Endothelial cell of umbilical vein (primary cell): Measurements from ENCODE around the gene OLA1. TPM values are rescaled to one million over a fixed set of nuclear protein-coding genes. Genes with fewer than 3 reads are reported as not detected.

Experiments
- BruUV-seq: library from RNA; stranded (reverse); fragments of 400-500 nt; replicated peaks from 2 replicates; lab custom pipeline; 2021; lab: Mats Ljungman, UMichigan
- CTCF ChIA-PET: fragments of 300-600, 350-600 bp; sonication (Branson Sonifier 250); formaldehyde crosslinking; loops from one replicate; lab custom pipeline; 2021; ENCODE audit warnings: antibody characterized with exemption, inconsistent platforms; lab: Charles Lee
- POLR2A ChIA-PET: fragments of 300-600, 350-600 bp; sonication (Branson Sonifier 250); formaldehyde crosslinking; loops from one replicate; lab custom pipeline; 2021; ENCODE audit warnings: antibody characterized with exemption, inconsistent platforms; lab: Charles Lee
- DNase-seq: peaks from one replicate; pipeline ENCODE4 v3.0.0-alpha.2; 2011; ENCODE audit warnings: low read depth, low spot score
- FAIRE-seq: peaks from 2 replicates; lab custom pipeline; 2011; peaks lifted over from hg19 to GRCh38; lab: Jason Lieb, UNC
- H2AFZ ChIP-seq: 2 replicates; pipeline ENCODE4 v1.6.0; 2012; ENCODE audit warnings: low read depth, low read length, control low read depth, inconsistent platforms
- H3K27ac ChIP-seq: 2 replicates; pipeline ENCODE4 v1.5.1; 2011; ENCODE audit warnings: low read depth, mild to moderate bottlenecking, control low read depth, low read length, moderate library complexity; ENCODE audit not compliant: insufficient read depth
- H3K27me3 ChIP-seq, 2 experiments: 2 replicates each; pipeline versions ENCODE4 v1.6.0 to v1.6.1; 2011; ENCODE audit warnings: low read length in 2 of 2, mixed read lengths in 1 of 2; ENCODE audit not compliant: control insufficient read depth in 2 of 2, insufficient read depth in 2 of 2
- H3K36me3 ChIP-seq, 2 experiments: 2 replicates in 1 of 2; 3 replicates in 1 of 2; pipeline ENCODE4 v1.5.1; 2011; ENCODE audit warnings: low read length in 2 of 2, mild to moderate bottlenecking in 1 of 2, moderate library complexity in 1 of 2; ENCODE audit not compliant: control insufficient read depth in 2 of 2, insufficient read depth in 2 of 2; ENCODE audit errors: extremely low read depth in 1 of 2
- H3K4me1 ChIP-seq: 3 replicates; pipeline ENCODE4 v1.5.1; 2011; ENCODE audit warnings: mild to moderate bottlenecking, low read length; ENCODE audit not compliant: control insufficient read depth, insufficient read depth; ENCODE audit errors: extremely low read depth
- H3K4me2 ChIP-seq: 2 replicates; pipeline ENCODE4 v1.6.1; 2011; ENCODE audit warnings: low read length, control low read depth, mixed read lengths; ENCODE audit not compliant: insufficient read depth
- H3K4me3 ChIP-seq, 3 experiments: fragments of 200-600 bp in 1 of 3; sonication (generic), shearing (Covaris generic) in 1 of 3; replicated peaks in 1 of 3; 2 replicates each; pipeline ENCODE4 v1.5.1; 2011 to 2016; ENCODE audit warnings: control low read depth in 3 of 3, low read length in 3 of 3, mild to moderate bottlenecking in 2 of 3, inconsistent platforms in 1 of 3, low read depth in 1 of 3, moderate library complexity in 1 of 3; ENCODE audit not compliant: insufficient read depth in 1 of 3
- H3K79me2 ChIP-seq: 2 replicates; pipeline ENCODE4 v1.6.0; 2012; ENCODE audit warnings: low read length, inconsistent platforms; ENCODE audit not compliant: control insufficient read depth, insufficient read depth
- H3K9ac ChIP-seq: replicated peaks from 2 replicates; pipeline ENCODE3; 2011; ENCODE audit warnings: low read length, control low read depth; ENCODE audit not compliant: insufficient read depth; ENCODE audit errors: extremely low read depth
- H3K9me1 ChIP-seq: replicated peaks from 3 replicates; pipeline ENCODE4 v1.6.0; 2011; ENCODE audit warnings: mild to moderate bottlenecking, low read length; ENCODE audit not compliant: control insufficient read depth, insufficient read depth; ENCODE audit errors: extremely low read depth
- H3K9me3 ChIP-seq: replicated peaks from 2 replicates; pipeline ENCODE4 v1.5.1; 2012; ENCODE audit warnings: low read length, inconsistent platforms; ENCODE audit not compliant: control insufficient read depth, insufficient read depth
- H4K20me1 ChIP-seq: replicated peaks from 2 replicates; pipeline ENCODE3; 2011; ENCODE audit warnings: mild to moderate bottlenecking, low read length; ENCODE audit not compliant: control insufficient read depth, insufficient read depth; ENCODE audit errors: extremely low read depth
- EZH2 ChIP-seq: IDR thresholded peaks from 2 replicates; pipeline ENCODE4 v1.6.1; 2012; ENCODE audit warnings: borderline replicate concordance, low read depth, mild to moderate bottlenecking, moderate library complexity, low read length, inconsistent platforms; ENCODE audit not compliant: severe bottlenecking
- FOS ChIP-seq: IDR thresholded peaks from 2 replicates; pipeline ENCODE4 v1.6.1; 2011; ENCODE audit warnings: mild to moderate bottlenecking, low read length, moderate library complexity, borderline replicate concordance; ENCODE audit not compliant: insufficient read depth
- GATA2 ChIP-seq: IDR thresholded peaks from 2 replicates; pipeline ENCODE4 v1.7.0; 2011; ENCODE audit warnings: low read depth, mild to moderate bottlenecking, moderate library complexity, mixed read lengths, low read length; ENCODE audit not compliant: insufficient read length, insufficient read depth
- JUN ChIP-seq: IDR thresholded peaks from 2 replicates; pipeline ENCODE4 v1.6.1; 2011; ENCODE audit warnings: borderline replicate concordance, low read depth; ENCODE audit not compliant: insufficient read length, insufficient read depth
- MYC ChIP-seq: IDR thresholded peaks from one replicate; pipeline ENCODE4 v1.6.1; 2011; ENCODE audit warnings: mild to moderate bottlenecking, low read depth, low read length
- POLR2A ChIP-seq: IDR thresholded peaks from 2 replicates; pipeline ENCODE4 v1.6.1; 2012; ENCODE audit warnings: low read depth, mild to moderate bottlenecking, control low read depth, low read length
- POLR2AphosphoS5 ChIP-seq: IDR thresholded peaks from 2 replicates; pipeline ENCODE4 v1.6.1; 2012; ENCODE audit warnings: low read depth, mild to moderate bottlenecking, control low read depth, low read length, moderate library complexity; ENCODE audit not compliant: insufficient read depth
- dilution Hi-C: fragments of 300-500 bp; cut with MboI; formaldehyde crosslinking; loops from one replicate; pipeline ENCODE4 v1.15.0; 2019; ENCODE audit warnings: low sequenced_read_pairs; ENCODE audit not compliant: extremely low pct_ligation_motif_present
- intact Hi-C: fragments of 100-400 bp; cut with micrococcal nuclease; formaldehyde crosslinking; loops from one replicate; pipeline ENCODE4 v1.10.0; 2022
- polyA plus RNA-seq, 4 experiments: library from polyadenylated mRNA; depleted of rRNA in 3 of 4; stranded (reverse) in 3 of 4; unstranded in 1 of 4; fragments of >200 nt; gene quantifications; 2 replicates each; pipeline versions ENCODE4 v1.2.1 to v1.2.3, GENCODE V29; 2011 to 2012; ENCODE audit warnings: missing spikeins in 1 of 4
- total RNA-seq: library from RNA; stranded (reverse); gene quantifications from 2 replicates; pipeline ENCODE4 v1.2.3, GENCODE V29; 2021
- TF ChIP-seq, protein P1 (sequence below), 2 donors: IDR thresholded peaks; 1 replicate in 1 of 2; 2 replicates in 1 of 2; pipeline ENCODE4 v1.5.1; 2011; ENCODE audit warnings: low read length in 2 of 2, mild to moderate bottlenecking in 2 of 2, moderate library complexity in 2 of 2, control low read depth in 1 of 2, inconsistent platforms in 1 of 2, low read depth in 1 of 2; ENCODE audit not compliant: insufficient read depth in 1 of 2; ENCODE audit errors: extremely low read depth in 1 of 2
- TF ChIP-seq, protein P2 (sequence below): IDR thresholded peaks from 2 replicates; pipeline ENCODE4 v1.6.1; 2011; ENCODE audit not compliant: insufficient read depth, insufficient read length

OLA1 gene
- total and polyA plus RNA-seq, 2 donors (not counting 3 experiments of a cell fraction or from before 2014, with no cell fraction given), result 30.6 to 93.9 TPM

DNA sequence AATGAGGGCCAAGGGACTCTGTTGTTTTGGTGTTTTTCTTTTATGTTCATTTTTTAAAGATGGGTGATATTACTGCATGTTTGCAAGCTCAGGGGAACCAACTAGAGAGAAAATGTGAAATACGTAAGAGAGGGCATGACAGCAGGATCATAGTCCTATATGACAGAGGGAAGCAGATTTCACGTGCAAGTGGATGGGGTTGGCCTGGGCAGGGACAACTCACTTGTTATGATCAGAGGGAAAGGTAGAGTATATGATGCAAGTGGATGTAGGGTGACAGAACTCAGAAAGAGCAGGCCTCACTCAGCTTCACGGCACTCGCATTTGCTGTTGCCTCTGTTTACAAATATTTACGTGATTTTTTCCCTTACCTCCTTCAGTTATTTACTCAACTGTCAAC is 67.0 kb downstream of the OLA1 start:
- no peaks in the 10 kb centered on the region for H4K20me1 ChIP-seq
- dilution Hi-C loops, result no loop called here

More for the DNA sequence above, 67.0 kb downstream of the OLA1 start:
- ChIA-PET CTCF (no interaction called here), POLR2A (no interaction called here)
- no peaks in the 10 kb centered on the region for H3K9me3 ChIP-seq
- TF ChIP-seq, protein P1, sequence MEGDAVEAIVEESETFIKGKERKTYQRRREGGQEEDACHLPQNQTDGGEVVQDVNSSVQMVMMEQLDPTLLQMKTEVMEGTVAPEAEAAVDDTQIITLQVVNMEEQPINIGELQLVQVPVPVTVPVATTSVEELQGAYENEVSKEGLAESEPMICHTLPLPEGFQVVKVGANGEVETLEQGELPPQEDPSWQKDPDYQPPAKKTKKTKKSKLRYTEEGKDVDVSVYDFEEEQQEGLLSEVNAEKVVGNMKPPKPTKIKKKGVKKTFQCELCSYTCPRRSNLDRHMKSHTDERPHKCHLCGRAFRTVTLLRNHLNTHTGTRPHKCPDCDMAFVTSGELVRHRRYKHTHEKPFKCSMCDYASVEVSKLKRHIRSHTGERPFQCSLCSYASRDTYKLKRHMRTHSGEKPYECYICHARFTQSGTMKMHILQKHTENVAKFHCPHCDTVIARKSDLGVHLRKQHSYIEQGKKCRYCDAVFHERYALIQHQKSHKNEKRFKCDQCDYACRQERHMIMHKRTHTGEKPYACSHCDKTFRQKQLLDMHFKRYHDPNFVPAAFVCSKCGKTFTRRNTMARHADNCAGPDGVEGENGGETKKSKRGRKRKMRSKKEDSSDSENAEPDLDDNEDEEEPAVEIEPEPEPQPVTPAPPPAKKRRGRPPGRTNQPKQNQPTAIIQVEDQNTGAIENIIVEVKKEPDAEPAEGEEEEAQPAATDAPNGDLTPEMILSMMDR (IDR thresholded peaks at IDR 0.05; ENCODE audit: extremely low read depth in 1 of 2, insufficient read depth in 1 of 2, low read depth in 1 of 2, low read length in 2 of 2), result no peak
- no peak for TF ChIP-seq POLR2AphosphoS5
- TF ChIP-seq, protein P2, sequence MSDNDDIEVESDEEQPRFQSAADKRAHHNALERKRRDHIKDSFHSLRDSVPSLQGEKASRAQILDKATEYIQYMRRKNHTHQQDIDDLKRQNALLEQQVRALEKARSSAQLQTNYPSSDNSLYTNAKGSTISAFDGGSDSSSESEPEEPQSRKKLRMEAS, result no peak
- no peak for TF ChIP-seq POLR2A
- no peak for TF ChIP-seq JUN
- no peak for TF ChIP-seq FOS
- no peak for TF ChIP-seq GATA2
- TF ChIP-seq MYC, result no peak
- no peak for TF ChIP-seq EZH2
- no peaks in the 10 kb centered on the region for H3K4me1 ChIP-seq
- no peak for FAIRE-seq
- H3K36me3 ChIP-seq, result no peaks in the 10 kb centered on the region
- H3K27ac ChIP-seq, result no peak overlapping the region
- peaks cover 52% of the 10 kb centered on the region for H3K79me2 ChIP-seq
- peaks cover 3% of the 10 kb centered on the region for H3K9me1 ChIP-seq
- no peak for DNase-seq
- no peak overlapping the region for H3K9ac ChIP-seq
- no peaks in the 10 kb centered on the region for H3K27me3 ChIP-seq
- intact Hi-C loops, result no loop called here
- BruUV-seq, result no TSS peak
- no peak overlapping the region for H3K4me2 ChIP-seq
- H3K4me3 ChIP-seq, result no peak overlapping the region
- H2AFZ ChIP-seq, result no peak overlapping the region
